Transverse colon (tissue), 4 donors: ENCODE data around the gene DTX4. TPM values are rescaled to one million over a fixed set of nuclear protein-coding genes. Genes with fewer than 3 reads are reported as not detected.
A peak's percentile ranks its signal among the peaks of the same experiment; 100 is the strongest.

Experiments
- DNase-seq: peaks from one replicate; pipeline ENCODE4 v3.0.0-alpha.2; 2019
- H3K27ac ChIP-seq, 4 donors: fragments of 200-600 bp; sonication (generic); 2 replicates each; pipeline ENCODE4 v1.5.1; 2016 to 2018; ENCODE audit warnings: inconsistent platforms in 4 of 4
- H3K27me3 ChIP-seq: fragments of 200-600 bp; sonication (generic); 2 replicates; pipeline ENCODE4 v1.5.1; 2017; ENCODE audit warnings: inconsistent platforms
- H3K36me3 ChIP-seq, 4 donors: fragments of 200-600 bp; sonication (generic); 2 replicates each; pipeline ENCODE4 v1.5.1; 2017 to 2019; ENCODE audit warnings: inconsistent platforms in 4 of 4
- H3K4me1 ChIP-seq, 4 donors: fragments of 200-600 bp; sonication (generic); 2 replicates each; pipeline ENCODE4 v1.5.1; 2017 to 2020; ENCODE audit warnings: inconsistent platforms in 4 of 4
- H3K4me3 ChIP-seq, 4 donors: fragments of 200-600 bp; sonication (generic); 1 replicate in 1 of 4; 2 replicates in 3 of 4; pipeline versions ENCODE4 v1.5.1 to v1.6.1; 2017 to 2019; ENCODE audit warnings: inconsistent platforms in 4 of 4
- H3K9me3 ChIP-seq, 2 donors: fragments of 200-600 bp; sonication (generic); 2 replicates each; pipeline ENCODE4 v1.5.1; 2017 to 2019; ENCODE audit warnings: inconsistent platforms in 2 of 2
- CTCF ChIP-seq, 5 experiments: fragments of 200-600 bp in 3 of 5; fragments of 450-650 bp in 2 of 5; sonication (generic) in 3 of 5; IDR thresholded peaks; 1 replicate in 2 of 5; 2 replicates in 3 of 5; pipeline ENCODE4 v1.5.1; 2016 to 2017; ENCODE audit warnings: antibody characterized with exemption in 5 of 5, inconsistent platforms in 3 of 5, mild to moderate bottlenecking in 2 of 5, moderate library complexity in 1 of 5
- EP300 ChIP-seq: sonication (generic); formaldehyde crosslinking; IDR thresholded peaks from one replicate; pipeline ENCODE4 v1.6.1; 2017; ENCODE audit warnings: antibody characterized with exemption, low read depth
- POLR2A ChIP-seq: fragments of 450-650 bp; IDR thresholded peaks from one replicate; pipeline ENCODE4 v1.6.1; 2016; ENCODE audit warnings: antibody characterized with exemption, mild to moderate bottlenecking, moderate library complexity
- POLR2AphosphoS5 ChIP-seq, 3 donors: sonication (generic); formaldehyde crosslinking; IDR thresholded peaks; one replicate each; pipeline ENCODE4 v1.6.1; 2016; ENCODE audit warnings: antibody characterized with exemption in 3 of 3
- WGBS, 2 donors: methylation state at CpG; one replicate each; pipeline ENCODE4 v1.1.5; 2018; ENCODE audit warnings: low coverage in 1 of 2; 5-methylcytosine and 5-hydroxymethylcytosine counted together
- in situ Hi-C, 4 donors: fragments of 200-750 bp; cut with MboI; loops; one replicate each; pipeline versions ENCODE4 v1.15.0 to v1.15.1; 2017; ENCODE audit warnings: low sequenced_read_pairs in 3 of 4, low pct_ligation_motif_present in 1 of 4, low pct_unique_long_range_greater_than_20kb in 1 of 4
- intact Hi-C: fragments of 100-400 bp; cut with DNase I; formaldehyde crosslinking; loops from one replicate; pipeline ENCODE4 v1.15.1; 2023; ENCODE audit warnings: low total_unique reads
- total RNA-seq, 4 donors: library from RNA; depleted of rRNA; stranded (reverse); fragments of >200 nt; gene quantifications; one replicate each; pipeline ENCODE4 v1.1.0, GENCODE V29; 2016

The DTX4 gene
- total RNA-seq, 4 donors from 2014 or later, result 61.3 to 95.3 (median 77.6) TPM

- no peak for DNase-seq
- in situ Hi-C loops, result loop anchor here in 1 of 4 donors (25.0 kb wide), 2 partner anchors 135 to 285 kb away; partner anchors contain the start of genes OR5A1 and OR5A2
- Histone ChIP-seq H3K4me3 (no peak overlapping the region), H3K36me3 (peaks cover 0 to 7% (median 3%) of the 10 kb centered on the region in 4 donors), H3K27ac (no peak overlapping the region), H3K4me1 (no peaks in the 10 kb centered on the region), H3K9me3 (no peaks in the 10 kb centered on the region), H3K27me3 (no peaks in the 10 kb centered on the region)
- 68 to 80% methylated on average over 8 of the region's 8 CpGs for WGBS, 2 donors
- intact Hi-C loops, result no loop called here
- TF ChIP-seq EP300 (no peak), POLR2AphosphoS5 (IDR thresholded peaks at IDR 0.05) (no peak), POLR2A (no peak), CTCF (IDR thresholded peaks at IDR 0.05) (no peak)
Measured at GRCh38 chr11:59152312-59152951, 19.5 kb upstream of the DTX4 start.

- Histone ChIP-seq H3K27me3 (no peaks in the 10 kb centered on the region), H3K27ac (no peak overlapping the region), H3K9me3 (no peaks in the 10 kb centered on the region), H3K4me1 (no peaks in the 10 kb centered on the region), H3K4me3 (no peak overlapping the region), H3K36me3 (peaks cover 0 to 7% (median 3%) of the 10 kb centered on the region in 4 donors)
- intact Hi-C loops, result no loop called here
- 48 to 63% methylated on average over 4 to 5 of the region's 5 CpGs for WGBS, 2 donors
- TF ChIP-seq POLR2AphosphoS5 (IDR thresholded peaks at IDR 0.05) (no peak), EP300 (no peak)
- in situ Hi-C loops, result loop anchor here in 1 of 4 donors (25.0 kb wide), 2 partner anchors 133 to 283 kb away; partner anchors contain the start of genes OR5A1 and OR5A2
- no peak for DNase-seq
Measured at GRCh38 chr11:59154610-59155009, 17.3 kb upstream of the DTX4 start.

- in situ Hi-C loops (loop anchor here in 1 of 4 donors (25.0 kb wide), 2 partner anchors 130 to 280 kb away; partner anchors contain the start of genes OR5A1 and OR5A2), intact Hi-C loops (no loop called here)
- WGBS, 2 donors, result 65 to 71% methylated on average over 2 to 3 of the region's 3 CpGs
Measured at GRCh38 chr11:59157433-59157832, 14.5 kb upstream of the DTX4 start.

GRCh38 chr11:59158206-59159068 is 13.5 kb upstream of the DTX4 start:
- in situ Hi-C loops (loop anchor here in 1 of 4 donors (25.0 kb wide), 2 partner anchors 129 to 279 kb away; partner anchors contain the start of genes OR5A1 and OR5A2), intact Hi-C loops (no loop called here)
- 36 to 40% methylated on average over 5 to 8 of the region's 8 CpGs for WGBS, 2 donors

More at GRCh38 chr11:59157433-59157832, 14.5 kb upstream of the DTX4 start:
- Histone ChIP-seq H3K27me3 (no peaks in the 10 kb centered on the region), H3K4me3 (no peak overlapping the region), H3K36me3 (no peaks in the 10 kb centered on the region), H3K27ac (no peak overlapping the region), H3K9me3 (no peaks in the 10 kb centered on the region), H3K4me1 (no peaks in the 10 kb centered on the region)
- TF ChIP-seq POLR2A (no peak), CTCF (IDR thresholded peaks at IDR 0.05) (no peak), EP300 (no peak)
- DNase-seq, result no peak

More at GRCh38 chr11:59158206-59159068, 13.5 kb upstream of the DTX4 start:
- H3K9me3 ChIP-seq, result no peaks in the 10 kb centered on the region
- H3K4me1 ChIP-seq, result no peaks in the 10 kb centered on the region
- H3K27ac ChIP-seq, result no peak overlapping the region
- DNase-seq, result peak; percentile 58
- no peaks in the 10 kb centered on the region for H3K36me3 ChIP-seq
- TF ChIP-seq CTCF (IDR thresholded peaks at IDR 0.05), result peak; percentile 76 to 81 (median 81)
- no peak for TF ChIP-seq EP300
- TF ChIP-seq POLR2AphosphoS5 (IDR thresholded peaks at IDR 0.05), result no peak
- no peak for TF ChIP-seq POLR2A
- no peaks in the 10 kb centered on the region for H3K27me3 ChIP-seq
- no peak overlapping the region for H3K4me3 ChIP-seq
